OCI-LY7 (cell line): ENCODE measurements around the gene HMOX1. TPM values are rescaled to one million over a fixed set of nuclear protein-coding genes. Genes with fewer than 3 reads are reported as not detected.

Source experiments
- BruUV-seq: library from RNA; stranded (reverse); fragments of 400-500 nt; replicated peaks from 2 replicates; lab custom pipeline; 2021; lab: Mats Ljungman, UMichigan
- CTCF ChIA-PET: fragments of 300-600 bp; sonication (Branson Sonifier 250); formaldehyde crosslinking; loops from one replicate; lab custom pipeline; 2022; ENCODE audit warnings: antibody characterized with exemption; ENCODE audit not compliant: unreplicated experiment; lab: Charles Lee
- POLR2A ChIA-PET: fragments of 300-600 bp; sonication (Branson Sonifier 250); formaldehyde crosslinking; loops from one replicate; lab custom pipeline; 2022; ENCODE audit warnings: antibody characterized with exemption; lab: Charles Lee
- DNase-seq: peaks from one replicate; pipeline ENCODE4 v3.0.0-alpha.2; 2015; ENCODE audit warnings: low spot score
- H2AFZ ChIP-seq: fragments of 200-600 bp; sonication (generic), shearing (Covaris generic); 2 replicates; pipeline ENCODE4 v1.6.1; 2014; ENCODE audit warnings: mild to moderate bottlenecking, antibody characterized with exemption, low read length, moderate library complexity
- H3K27ac ChIP-seq: fragments of 200-600 bp; sonication (generic); 2 replicates; pipeline ENCODE4 v1.5.1; 2014; ENCODE audit warnings: mixed run types, low read depth, mild to moderate bottlenecking, moderate library complexity, low read length, inconsistent platforms; ENCODE audit not compliant: poor library complexity, severe bottlenecking
- H3K36me3 ChIP-seq: fragments of 200-600 bp; sonication (generic); 2 replicates; pipeline ENCODE4 v1.6.1; 2014; ENCODE audit warnings: mild to moderate bottlenecking, antibody characterized with exemption, low read length, moderate library complexity, mixed read lengths; ENCODE audit not compliant: insufficient read depth
- H3K4me1 ChIP-seq: fragments of 200-600 bp; sonication (generic); 2 replicates; pipeline ENCODE4 v1.5.1; 2014; ENCODE audit warnings: mild to moderate bottlenecking, low read length; ENCODE audit not compliant: insufficient read depth, poor library complexity, severe bottlenecking
- H3K4me2 ChIP-seq: fragments of 200-600 bp; sonication (generic); 2 replicates; pipeline ENCODE4 v1.6.1; 2014; ENCODE audit warnings: mild to moderate bottlenecking, low read length
- H3K4me3 ChIP-seq: fragments of 200-600 bp; sonication (generic); 2 replicates; pipeline ENCODE4 v1.5.1; 2014; ENCODE audit warnings: mild to moderate bottlenecking, low read depth, low read length; ENCODE audit not compliant: poor library complexity, severe bottlenecking
- H3K79me2 ChIP-seq: fragments of 200-600 bp; sonication (generic); 2 replicates; pipeline ENCODE4 v1.6.1; 2016; ENCODE audit warnings: low read depth, mild to moderate bottlenecking, low read length, moderate library complexity, mixed read lengths; ENCODE audit not compliant: insufficient read depth
- H3K9me2 ChIP-seq: fragments of 200-600 bp; sonication (generic); 2 replicates; pipeline ENCODE4 v1.6.1; 2016; ENCODE audit warnings: mild to moderate bottlenecking, low read length, mixed read lengths; ENCODE audit not compliant: insufficient read depth
- H3K9me3 ChIP-seq: fragments of 200-600 bp; sonication (generic); 2 replicates; pipeline ENCODE4 v1.6.1; 2014; ENCODE audit warnings: mild to moderate bottlenecking, mixed run types, low read length, mixed read lengths
- H4K20me1 ChIP-seq: fragments of 200-600 bp; sonication (generic); 2 replicates; pipeline ENCODE4 v1.6.1; 2014; ENCODE audit warnings: mild to moderate bottlenecking, antibody characterized with exemption, low read length, moderate library complexity, mixed read lengths; ENCODE audit not compliant: insufficient read depth
- CTCF ChIP-seq: fragments of 200-600 bp; sonication (generic); conservative IDR thresholded peaks from 2 replicates; pipeline ENCODE4 v1.5.1; 2014; ENCODE audit warnings: mild to moderate bottlenecking, antibody characterized with exemption, low read length, moderate library complexity, mixed read lengths
- EZH2phosphoT487 ChIP-seq: fragments of 200-600 bp; sonication (generic); IDR thresholded peaks from 2 replicates; pipeline ENCODE4 v1.6.1; 2018; ENCODE audit warnings: low read depth, borderline replicate concordance, mild to moderate bottlenecking, mixed run types, antibody characterized with exemption, low read length, moderate library complexity, mixed read lengths
- intact Hi-C: fragments of 100-400 bp; cut with micrococcal nuclease; formaldehyde crosslinking; loops from one replicate; pipeline ENCODE4 v1.10.0; 2022; ENCODE audit not compliant: unreplicated experiment
- total RNA-seq, 2 experiments: library from RNA; depleted of rRNA in 1 of 2; stranded (reverse); fragments of >200 nt in 1 of 2; shearing (Covaris generic) in 1 of 2; gene quantifications; 2 replicates each; pipeline ENCODE4 v1.2.3, GENCODE V29; 2014 to 2022

Gene HMOX1
- total RNA-seq, 2 experiments from 2014 or later: 2.2 to 13.9 TPM

GRCh38 chr22:35403356-35403755 lies 22.5 kb downstream of the HMOX1 start:
- ChIA-PET CTCF (interaction anchor here (0.5 kb wide), 1 partner anchor 54 kb away, joined by 4 read pairs; no protein-coding TSS in a partner anchor), POLR2A (interaction anchor here (0.7 kb wide), 1 partner anchor 410 kb away, joined by 3 read pairs; no protein-coding TSS in a partner anchor)
- Histone ChIP-seq H3K4me3 (peak overlapping the region; percentile 79), H4K20me1 (peaks cover 6% of the 10 kb centered on the region), H3K27ac (peak overlapping the region; percentile 86), H3K9me3 (no peaks in the 10 kb centered on the region; the same call in 1 of the 2 replicates), H3K4me2 (peak overlapping the region; percentile 97), H3K4me1 (peaks cover 60% of the 10 kb centered on the region), H2AFZ (no peak overlapping the region), H3K79me2 (peaks cover 45% of the 10 kb centered on the region), H3K36me3 (peaks cover 81% of the 10 kb centered on the region), H3K9me2 (no peaks in the 10 kb centered on the region)
- DNase-seq: no peak
- intact Hi-C loops: no loop called here
- BruUV-seq: no TSS peak
- TF ChIP-seq CTCF: no peak
- no peak for TF ChIP-seq EZH2phosphoT487

GRCh38 chr22:35404176-35404575 lies 23.3 kb downstream of the HMOX1 start:
- H3K36me3 ChIP-seq: peaks cover 89% of the 10 kb centered on the region
- intact Hi-C loops: no loop called here
- H3K4me3 ChIP-seq: no peak overlapping the region
- peak overlapping the region; percentile 97; the same call in 1 of the 2 replicates for H3K4me2 ChIP-seq
- peaks cover 6% of the 10 kb centered on the region for H4K20me1 ChIP-seq
- H3K4me1 ChIP-seq: peaks cover 58% of the 10 kb centered on the region
- no peaks in the 10 kb centered on the region for H3K9me2 ChIP-seq
- H3K27ac ChIP-seq: no peak overlapping the region
- ChIA-PET CTCF (no interaction called here), POLR2A (interaction anchor here (0.7 kb wide), 2 partner anchors 43 to 173 kb away, joined by 3 to 4 read pairs; no protein-coding TSS in a partner anchor)
- no peak for TF ChIP-seq EZH2phosphoT487
- no peak for TF ChIP-seq CTCF
- no peak for DNase-seq
- peaks cover 45% of the 10 kb centered on the region for H3K79me2 ChIP-seq
- no peaks in the 10 kb centered on the region for H3K9me3 ChIP-seq
- no peak overlapping the region for H2AFZ ChIP-seq
- no TSS peak for BruUV-seq

GRCh38 chr22:35406443-35406842 lies 25.5 kb downstream of the HMOX1 start:
- no peak for TF ChIP-seq CTCF
- no peak overlapping the region for H2AFZ ChIP-seq
- peaks cover 34% of the 10 kb centered on the region for H3K79me2 ChIP-seq
- no peak overlapping the region for H3K27ac ChIP-seq
- POLR2A ChIA-PET: interaction anchor here (0.5 kb wide), 1 partner anchor 44 kb away, joined by 3 read pairs; no protein-coding TSS in a partner anchor
- CTCF ChIA-PET: interaction anchor here (0.6 kb wide), 1 partner anchor 256 kb away, joined by 3 read pairs; no protein-coding TSS in a partner anchor
- no peaks in the 10 kb centered on the region for H3K9me3 ChIP-seq
- no peak for DNase-seq
- H3K4me3 ChIP-seq: no peak overlapping the region
- H3K4me2 ChIP-seq: no peak overlapping the region
- peaks cover 2% of the 10 kb centered on the region for H4K20me1 ChIP-seq
- no TSS peak for BruUV-seq
- H3K4me1 ChIP-seq: peaks cover 72% of the 10 kb centered on the region
- peaks cover 100% of the 10 kb centered on the region for H3K36me3 ChIP-seq
- H3K9me2 ChIP-seq: no peaks in the 10 kb centered on the region
- intact Hi-C loops: no loop called here
